GM19023 (cell line): ENCODE measurements around the gene USP47.

Experiments used
- ATAC-seq: cut with Tn5 transposase; IDR thresholded peaks from one replicate; pipeline ENCODE4 v1.9.1; 2021; ENCODE audit warnings: mild to moderate bottlenecking, moderate library complexity; ENCODE audit not compliant: unreplicated experiment

The USP47 gene

GRCh38 chr11:11937433-11937832 is 95.7 kb downstream of the USP47 start:
- no peak for ATAC-seq

- no peak for ATAC-seq
Measured at GRCh38 chr11:11937957-11938356, 96.2 kb downstream of the USP47 start.

- ATAC-seq: no peak
Measured at GRCh38 chr11:11940551-11940950, 98.8 kb downstream of the USP47 start.

- ATAC-seq: no peak
Measured at GRCh38 chr11:11942668-11943067, 100.9 kb downstream of the USP47 start.

GRCh38 chr11:11944444-11944843 is 102.7 kb downstream of the USP47 start:
- ATAC-seq: no peak

- ATAC-seq: no peak
Measured at GRCh38 chr11:11946180-11946579, 104.4 kb downstream of the USP47 start.

GRCh38 chr11:11946878-11947277 is 105.1 kb downstream of the USP47 start:
- ATAC-seq: no peak

GRCh38 chr11:11947825-11948224 is 106.1 kb downstream of the USP47 start:
- no peak for ATAC-seq

- no peak for ATAC-seq
Measured at GRCh38 chr11:11948242-11948947, 106.6 kb downstream of the USP47 start.

- ATAC-seq: no peak
Measured at GRCh38 chr11:11949482-11949881, 107.7 kb downstream of the USP47 start.

GRCh38 chr11:11952036-11952435 is 110.3 kb downstream of the USP47 start:
- no peak for ATAC-seq

GRCh38 chr11:11956006-11956405 is 114.2 kb downstream of the USP47 start:
- ATAC-seq: no peak

GRCh38 chr11:11958403-11959231 is 116.8 kb downstream of the USP47 start:
- no peak for ATAC-seq

GRCh38 chr11:11959601-11960000 is 117.8 kb downstream of the USP47 start:
- no peak for ATAC-seq

- no peak for ATAC-seq
Measured at GRCh38 chr11:11960687-11961086, 118.9 kb downstream of the USP47 start.

GRCh38 chr11:11961399-11962028 is 119.7 kb downstream of the USP47 start:
- ATAC-seq: no peak

- ATAC-seq: no peak
Measured at GRCh38 chr11:11963067-11963466, 121.3 kb downstream of the USP47 start.

- no peak for ATAC-seq
Measured at GRCh38 chr11:11963842-11964773, 122.3 kb downstream of the USP47 start.

GRCh38 chr11:11964774-11965150 is 123.0 kb downstream of the USP47 start:
- ATAC-seq: no peak

GRCh38 chr11:11965192-11965591 is 123.4 kb downstream of the USP47 start:
- ATAC-seq: no peak
